H1 (cell line): ENCODE data around the gene PAX3. TPM values are rescaled to one million over a fixed set of nuclear protein-coding genes. Genes with fewer than 3 reads are reported as not detected.

Source experiments
- CTCF ChIA-PET: fragments of 300-600 bp; sonication (Branson Sonifier 250); formaldehyde crosslinking; loops from one replicate; lab custom pipeline; 2021; ENCODE audit not compliant: partially characterized antibody; lab: Charles Lee
- POLR2A ChIA-PET: fragments of 300-600 bp; sonication (Branson Sonifier 250); formaldehyde crosslinking; loops from one replicate; lab custom pipeline; 2021; ENCODE audit warnings: inconsistent platforms; ENCODE audit not compliant: partially characterized antibody; lab: Charles Lee
- DNase-seq, 2 experiments: peaks; one replicate each; pipeline versions ENCODE4 v3.0.0 to v3.0.0-alpha.2; 2010 to 2022; ENCODE audit warnings: low spot score in 2 of 2, low read depth in 1 of 2, mixed read lengths in 1 of 2
- FAIRE-seq: peaks from 2 replicates; lab custom pipeline; 2011; peaks lifted over from hg19 to GRCh38; lab: Jason Lieb, UNC
- H2AFZ ChIP-seq: 2 replicates; pipeline ENCODE4 v1.8.1; 2012; ENCODE audit warnings: low read length, inconsistent platforms
- H2AK5ac ChIP-seq: 2 replicates; pipeline ENCODE4 v1.6.1; 2013; ENCODE audit warnings: low read depth, low read length
- H2BK120ac ChIP-seq: replicated peaks from 2 replicates; pipeline ENCODE3; 2013; ENCODE audit warnings: low read depth, low read length, inconsistent platforms
- H2BK12ac ChIP-seq: 2 replicates; pipeline ENCODE4 v1.6.1; 2013; ENCODE audit warnings: low read depth, low read length
- H2BK15ac ChIP-seq: 2 replicates; pipeline ENCODE4 v1.6.1; 2013; ENCODE audit warnings: low read length
- H2BK20ac ChIP-seq: 2 replicates; pipeline ENCODE4 v1.6.1; 2013; ENCODE audit warnings: low read length
- H2BK5ac ChIP-seq: 2 replicates; pipeline ENCODE4 v1.6.1; 2013; ENCODE audit warnings: low read depth, low read length
- H3K14ac ChIP-seq: 2 replicates; pipeline ENCODE4 v1.6.1; 2013; ENCODE audit warnings: inconsistent platforms; ENCODE audit not compliant: insufficient read length
- H3K18ac ChIP-seq: 2 replicates; pipeline ENCODE4 v1.6.1; 2013; ENCODE audit warnings: low read length; ENCODE audit errors: extremely low read depth
- H3K23ac ChIP-seq: 2 replicates; pipeline ENCODE4 v1.6.1; 2013; ENCODE audit warnings: inconsistent platforms; ENCODE audit not compliant: insufficient read length
- H3K23me2 ChIP-seq: 2 replicates; pipeline ENCODE4 v1.6.1; 2013; ENCODE audit warnings: low read depth, low read length
- H3K27ac ChIP-seq: 2 replicates; pipeline ENCODE4 v1.6.1; 2011; ENCODE audit warnings: low read depth, low read length, inconsistent platforms
- H3K27me3 ChIP-seq, 4 experiments: replicated peaks in 1 of 4; 1 replicate in 1 of 4; 2 replicates in 3 of 4; pipeline versions ENCODE4 v1.6.1 to v1.8.1; 2011 to 2013; ENCODE audit warnings: low read length in 3 of 4, mild to moderate bottlenecking in 3 of 4, inconsistent platforms in 2 of 4, mixed read lengths in 2 of 4, moderate library complexity in 1 of 4; ENCODE audit not compliant: control insufficient read depth in 3 of 4, insufficient read depth in 3 of 4; ENCODE audit errors: extremely low read depth in 1 of 4
- H3K36me3 ChIP-seq, 4 experiments: 2 replicates each; pipeline versions ENCODE4 v1.6.1 to v1.8.1; 2011 to 2013; ENCODE audit warnings: mild to moderate bottlenecking in 4 of 4, low read length in 3 of 4, moderate library complexity in 2 of 4, control low read depth in 1 of 4, inconsistent platforms in 1 of 4; ENCODE audit not compliant: insufficient read depth in 4 of 4, control insufficient read depth in 2 of 4
- H3K4ac ChIP-seq: replicated peaks from 2 replicates; pipeline ENCODE3; 2013; ENCODE audit warnings: low read length, low read depth, mixed read lengths, inconsistent platforms; ENCODE audit not compliant: insufficient read length
- H3K4me1 ChIP-seq, 4 experiments: replicated peaks in 1 of 4; 1 replicate in 1 of 4; 2 replicates in 3 of 4; pipeline versions ENCODE4 v1.6.1 to v1.8.1; 2011 to 2013; ENCODE audit warnings: low read length in 3 of 4, inconsistent platforms in 2 of 4, mixed read lengths in 1 of 4; ENCODE audit not compliant: insufficient read depth in 4 of 4, control insufficient read depth in 3 of 4
- H3K4me2 ChIP-seq, 2 experiments: 2 replicates each; pipeline versions ENCODE4 v1.6.1 to v1.8.1; 2011 to 2013; ENCODE audit warnings: low read depth in 2 of 2, low read length in 2 of 2, control low read depth in 1 of 2, inconsistent platforms in 1 of 2, mild to moderate bottlenecking in 1 of 2; ENCODE audit not compliant: insufficient read depth in 1 of 2
- H3K4me3 ChIP-seq, 4 experiments: fragments of 200-600, 300-600 bp in 1 of 4; sonication (generic), shearing (Covaris generic), sonication (Bioruptor Twin) in 1 of 4; 2 replicates each; pipeline versions ENCODE4 v1.5.1 to v1.8.1; 2011 to 2016; ENCODE audit warnings: low read length in 4 of 4, low read depth in 3 of 4, control low read depth in 2 of 4, inconsistent platforms in 2 of 4, mild to moderate bottlenecking in 2 of 4, mixed read lengths in 1 of 4, moderate library complexity in 1 of 4; ENCODE audit not compliant: insufficient read depth in 2 of 4; ENCODE audit errors: extremely low read depth in 1 of 4
- H3K56ac ChIP-seq: replicated peaks from 2 replicates; pipeline ENCODE3; 2013; ENCODE audit warnings: low read depth, mild to moderate bottlenecking, mixed read lengths, low read length, inconsistent platforms; ENCODE audit not compliant: insufficient read length
- H3K79me1 ChIP-seq: 2 replicates; pipeline ENCODE4 v1.6.1; 2013; ENCODE audit warnings: low read depth, low read length, control low read depth
- H3K79me2 ChIP-seq, 2 experiments: 2 replicates each; pipeline versions ENCODE4 v1.6.1 to v1.8.1; 2012 to 2013; ENCODE audit warnings: low read length in 2 of 2, mild to moderate bottlenecking in 2 of 2, inconsistent platforms in 1 of 2; ENCODE audit not compliant: insufficient read depth in 2 of 2, control insufficient read depth in 1 of 2
- H3K9ac ChIP-seq, 4 experiments: replicated peaks in 1 of 4; 1 replicate in 1 of 4; 2 replicates in 3 of 4; pipeline versions ENCODE4 v1.6.1 to v1.8.1; 2011 to 2013; ENCODE audit warnings: low read depth in 3 of 4, low read length in 3 of 4, control low read depth in 2 of 4, mild to moderate bottlenecking in 2 of 4, moderate library complexity in 2 of 4, inconsistent platforms in 1 of 4; ENCODE audit errors: extremely low read depth in 1 of 4
- H3K9me3 ChIP-seq, 2 experiments: 2 replicates each; pipeline versions ENCODE4 v1.6.1 to v1.8.1; 2012 to 2013; ENCODE audit warnings: mild to moderate bottlenecking in 2 of 2, moderate library complexity in 2 of 2, control low read depth in 1 of 2, inconsistent platforms in 1 of 2, low read depth in 1 of 2, low read length in 1 of 2, mixed read lengths in 1 of 2; ENCODE audit not compliant: insufficient read depth in 2 of 2
- H4K20me1 ChIP-seq, 2 experiments: replicated peaks in 1 of 2; 2 replicates each; pipeline versions ENCODE3 to v1.8.1; 2011 to 2013; ENCODE audit warnings: inconsistent platforms in 2 of 2, low read length in 2 of 2, mild to moderate bottlenecking in 1 of 2; ENCODE audit not compliant: insufficient read depth in 2 of 2, control insufficient read depth in 1 of 2
- H4K5ac ChIP-seq: 2 replicates; pipeline ENCODE4 v1.6.1; 2013; ENCODE audit warnings: low read length, low read depth, mixed read lengths, inconsistent platforms; ENCODE audit not compliant: insufficient read length
- H4K8ac ChIP-seq: 2 replicates; pipeline ENCODE4 v1.8.0; 2013; ENCODE audit warnings: mild to moderate bottlenecking, moderate library complexity, low read length, inconsistent platforms; ENCODE audit not compliant: insufficient read depth; ENCODE audit errors: extremely low read depth
- H4K91ac ChIP-seq: replicated peaks from 2 replicates; pipeline ENCODE3; 2013; ENCODE audit warnings: low read length, mixed read lengths, inconsistent platforms; ENCODE audit not compliant: insufficient read length
- ASH2L ChIP-seq: fragments of 200-600, 300-600 bp; sonication (generic); IDR thresholded peaks from one replicate; pipeline ENCODE4 v1.7.1; 2017; ENCODE audit warnings: low read length
- BACH1 ChIP-seq: IDR thresholded peaks from 2 replicates; pipeline ENCODE4 v1.6.1; 2012; ENCODE audit warnings: low read length, improper control_type of control experiment
- BRCA1 ChIP-seq: IDR thresholded peaks from 2 replicates; pipeline ENCODE4 v1.6.1; 2012; ENCODE audit warnings: low read depth, low read length, improper control_type of control experiment
- CHD1 ChIP-seq: IDR thresholded peaks from 2 replicates; pipeline ENCODE4 v1.6.1; 2012; ENCODE audit warnings: low read depth, low read length, improper control_type of control experiment
- E2F6 ChIP-seq: IDR thresholded peaks from 2 replicates; pipeline ENCODE4 v1.6.1; 2012; ENCODE audit warnings: inconsistent platforms
- GABPA ChIP-seq: IDR thresholded peaks from 2 replicates; pipeline ENCODE4 v1.6.1; 2011; ENCODE audit warnings: mild to moderate bottlenecking, low read length, moderate library complexity, borderline replicate concordance; ENCODE audit not compliant: insufficient read depth
- KDM4A ChIP-seq: IDR thresholded peaks from one replicate; pipeline ENCODE4 v1.7.1; 2012; ENCODE audit warnings: low read depth, mild to moderate bottlenecking, moderate library complexity, low read length, inconsistent platforms; ENCODE audit not compliant: severe bottlenecking
- MAFK ChIP-seq: IDR thresholded peaks from 2 replicates; pipeline ENCODE4 v1.6.1; 2012; ENCODE audit warnings: low read depth, mild to moderate bottlenecking, improper control_type of control experiment, low read length
- POLR2AphosphoS5 ChIP-seq: IDR thresholded peaks from 2 replicates; pipeline ENCODE4 v1.6.1; 2011; ENCODE audit warnings: low read depth, low read length
- RAD21 ChIP-seq, 2 experiments: IDR thresholded peaks in 1 of 2; conservative IDR thresholded peaks in 1 of 2; 2 replicates each; pipeline ENCODE4 v1.6.1; 2011; ENCODE audit warnings: low read depth in 2 of 2, low read length in 2 of 2, improper control_type of control experiment in 1 of 2, inconsistent platforms in 1 of 2, mild to moderate bottlenecking in 1 of 2, moderate library complexity in 1 of 2
- RBBP5 ChIP-seq: IDR thresholded peaks from 2 replicates; pipeline ENCODE4 v1.7.1; 2012; ENCODE audit warnings: low read depth, mild to moderate bottlenecking, inconsistent platforms, low read length, moderate library complexity, borderline replicate concordance
- SIN3A ChIP-seq, 2 experiments: IDR thresholded peaks in 1 of 2; conservative IDR thresholded peaks in 1 of 2; 2 replicates each; pipeline ENCODE4 v1.6.1; 2011 to 2012; ENCODE audit warnings: low read length in 2 of 2, improper control_type of control experiment in 1 of 2, low read depth in 1 of 2, mild to moderate bottlenecking in 1 of 2
- SIX5 ChIP-seq: IDR thresholded peaks from 2 replicates; pipeline ENCODE4 v1.6.1; 2011; ENCODE audit warnings: mild to moderate bottlenecking, low read depth, low read length
- SUZ12 ChIP-seq: fragments of 200-600 bp; sonication (generic); IDR thresholded peaks from 2 replicates; pipeline ENCODE4 v1.6.1; 2012; ENCODE audit warnings: mild to moderate bottlenecking, inconsistent platforms, low read length, moderate library complexity, mixed read lengths
- WGBS, 2 experiments: shearing (Covaris generic) in 1 of 2; methylation state at CpG; one replicate each; pipeline versions ENCODE4 v1.1.6 to v1.1.7; 2013 to 2015; ENCODE audit warnings: low lambda C conversion rate in 2 of 2, mixed read lengths in 2 of 2, inconsistent platforms in 1 of 2, low coverage in 1 of 2, missing lambda C conversion rate in 1 of 2; ENCODE audit not compliant: insufficient replicate concordance in 2 of 2, insufficient coverage in 1 of 2, insufficient read length in 1 of 2; ENCODE audit errors: extremely low coverage in 1 of 2, missing lambda C conversion rate in 1 of 2; 5-methylcytosine and 5-hydroxymethylcytosine counted together
- polyA plus RNA-seq, 7 experiments: library from polyadenylated mRNA; depleted of rRNA in 3 of 7; stranded (reverse) in 5 of 7; unstranded in 2 of 7; fragments of >200 nt in 5 of 7; fragments of 200-250 nt in 2 of 7; gene quantifications; 1 replicate in 5 of 7; 2 replicates in 1 of 7; 4 replicates in 1 of 7; pipeline versions ENCODE4 v1.2.1 to v1.2.3, GENCODE V29; 2011 to 2013; ENCODE audit warnings: missing spikeins in 2 of 7, mixed read lengths in 2 of 7
- total RNA-seq: library from RNA; stranded (reverse); fragmentation: NEBNext Ultra II Directional; extraction: Animal tissue kit (Norgen Biotek cat#: 25700); gene quantifications from 2 replicates; pipeline ENCODE4 v1.2.1, GENCODE V29; 2021

PAX3 gene
- total and polyA plus RNA-seq, 2 of the 8 experiments (the other 6 are each of a cell fraction or from before 2014, with no cell fraction given), result 0.33 TPM; not detected in 1

DNA sequence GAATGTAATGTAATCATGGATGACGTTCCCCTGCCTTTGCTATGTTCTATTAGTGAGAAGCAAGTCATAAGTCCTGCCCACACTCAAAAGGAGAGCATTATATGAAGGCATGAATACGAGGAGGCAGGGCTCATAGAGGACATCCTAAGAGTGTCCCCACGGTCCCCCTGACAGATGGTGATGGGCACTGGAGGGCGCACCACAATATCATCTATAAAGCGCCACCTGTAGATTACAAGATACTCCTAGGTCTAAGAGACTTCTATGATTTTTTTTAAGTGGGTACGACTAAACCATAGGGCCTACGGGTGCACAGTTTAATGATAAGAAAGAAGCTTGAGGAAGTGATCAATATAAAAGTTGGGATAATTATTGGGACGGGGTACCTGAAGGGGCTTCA lies 131.0 kb downstream of the PAX3 start:
- H4K20me1 ChIP-seq, result no peaks in the 10 kb centered on the region
- POLR2A ChIA-PET, result no interaction called here
- no peak overlapping the region for H3K18ac ChIP-seq
- TF ChIP-seq KDM4A, result no peak
- TF ChIP-seq POLR2AphosphoS5, result no peak
- no peak for TF ChIP-seq BRCA1
- TF ChIP-seq E2F6, result no peak
- TF ChIP-seq MAFK, result no peak
- no peak for TF ChIP-seq SIN3A (conservative IDR thresholded peaks at IDR 0.05 in 1 of 2, IDR thresholded peaks at IDR 0.05 in 1 of 2; ENCODE audit: low read depth in 1 of 2, low read length in 2 of 2)
- TF ChIP-seq RBBP5, result no peak
- TF ChIP-seq SIX5, result no peak
- TF ChIP-seq ASH2L, result no peak
- TF ChIP-seq RAD21 (IDR thresholded peaks at IDR 0.05 in 1 of 2, conservative IDR thresholded peaks at IDR 0.05 in 1 of 2; ENCODE audit: low read depth in 2 of 2, low read length in 2 of 2), result no peak
- TF ChIP-seq SUZ12, result no peak
- TF ChIP-seq BACH1, result no peak
- TF ChIP-seq CHD1, result no peak
- TF ChIP-seq GABPA, result no peak

More for the DNA sequence above, 131.0 kb downstream of the PAX3 start:
- no peaks in the 10 kb centered on the region for H3K4me1 ChIP-seq
- no peaks in the 10 kb centered on the region for H3K36me3 ChIP-seq
- no peak overlapping the region for H2AK5ac ChIP-seq
- WGBS, 2 experiments, result 91% methylated on average over 8 of the region's 8 CpGs; no CpG with 5 or more reads in 1 of the 2 experiments
- FAIRE-seq (no peak), DNase-seq (no peak)
- H3K79me1 ChIP-seq, result no peaks in the 10 kb centered on the region
- H3K9me3 ChIP-seq, result no peaks in the 10 kb centered on the region
- H4K5ac ChIP-seq, result no peak overlapping the region
- CTCF ChIA-PET, result no interaction called here
- H3K4me3 ChIP-seq, result no peak overlapping the region
- no peak overlapping the region for H3K23ac ChIP-seq
- no peak overlapping the region for H2BK12ac ChIP-seq
- H3K27me3 ChIP-seq, result 0 out of 7 replicates have a peak, but pooled peaks cover 0 to 2% (median 0%) of the 10 kb centered on the region in 4 experiments
- H2BK20ac ChIP-seq, result no peak overlapping the region
- no peak overlapping the region for H3K27ac ChIP-seq
- H4K91ac ChIP-seq, result no peak overlapping the region
- H3K79me2 ChIP-seq, result no peaks in the 10 kb centered on the region
- no peak overlapping the region for H2BK120ac ChIP-seq
- H3K23me2 ChIP-seq, result no peaks in the 10 kb centered on the region
- H3K4ac ChIP-seq, result no peak overlapping the region
- H3K9ac ChIP-seq, result no peak overlapping the region
- no peak overlapping the region for H2BK5ac ChIP-seq
- no peak overlapping the region for H3K56ac ChIP-seq
- no peak overlapping the region for H2BK15ac ChIP-seq
- no peak overlapping the region for H4K8ac ChIP-seq
- H3K4me2 ChIP-seq, result no peak overlapping the region
- no peak overlapping the region for H3K14ac ChIP-seq
- no peak overlapping the region for H2AFZ ChIP-seq
